CD14-positive monocyte (primary cell): Measurements from ENCODE around the gene ENO1. TPM values are rescaled to one million over a fixed set of nuclear protein-coding genes. Genes with fewer than 3 reads are reported as not detected.

Experiments used
- DNase-seq, 3 donors: peaks; one replicate each; pipeline ENCODE4 v3.0.0-alpha.2; 2011 to 2022
- H2AFZ ChIP-seq: 2 replicates; pipeline ENCODE4 v1.6.0; 2012; ENCODE audit warnings: mild to moderate bottlenecking, low read depth, low read length, inconsistent platforms; ENCODE audit not compliant: insufficient read depth, poor library complexity, severe bottlenecking
- H3K27ac ChIP-seq, 2 donors: 1 replicate in 1 of 2; 2 replicates in 1 of 2; pipeline ENCODE4 v1.5.1; 2012 to 2013; ENCODE audit warnings: low read length in 2 of 2, control low read depth in 1 of 2, inconsistent platforms in 1 of 2, low read depth in 1 of 2, mild to moderate bottlenecking in 1 of 2
- H3K27me3 ChIP-seq, 2 donors: one replicate each; pipeline versions ENCODE4 v1.6.0 to v1.6.1; 2011 to 2013; ENCODE audit warnings: low read length in 2 of 2; ENCODE audit not compliant: control insufficient read depth in 2 of 2, insufficient read depth in 2 of 2
- H3K36me3 ChIP-seq, 2 donors: replicated peaks in 1 of 2; 1 replicate in 1 of 2; 2 replicates in 1 of 2; pipeline versions ENCODE4 v1.5.1 to v1.6.1; 2012 to 2013; ENCODE audit warnings: low read length in 2 of 2, control low read depth in 1 of 2, inconsistent platforms in 1 of 2, mild to moderate bottlenecking in 1 of 2; ENCODE audit not compliant: insufficient read depth in 2 of 2, control insufficient read depth in 1 of 2
- H3K4me1 ChIP-seq, 2 donors: 1 replicate in 1 of 2; 2 replicates in 1 of 2; pipeline versions ENCODE4 v1.5.1 to v1.6.1; 2012 to 2013; ENCODE audit warnings: low read length in 2 of 2, control low read depth in 1 of 2, inconsistent platforms in 1 of 2, mild to moderate bottlenecking in 1 of 2, moderate library complexity in 1 of 2; ENCODE audit not compliant: insufficient read depth in 2 of 2, control insufficient read depth in 1 of 2
- H3K4me2 ChIP-seq: replicated peaks from 2 replicates; pipeline ENCODE3; 2012; ENCODE audit warnings: low read length, moderate library complexity, mild to moderate bottlenecking; ENCODE audit not compliant: poor library complexity, severe bottlenecking; ENCODE audit errors: extremely low read depth
- H3K4me3 ChIP-seq, 3 experiments: fragments of 200-600 bp in 1 of 3; sonication (generic) in 1 of 3; replicated peaks in 1 of 3; 1 replicate in 2 of 3; 2 replicates in 1 of 3; pipeline ENCODE4 v1.5.1; 2011 to 2013; ENCODE audit warnings: low read length in 3 of 3, mild to moderate bottlenecking in 3 of 3, control low read depth in 2 of 3, low read depth in 2 of 3, inconsistent platforms in 1 of 3, moderate library complexity in 1 of 3
- H3K79me2 ChIP-seq: 2 replicates; pipeline ENCODE4 v1.6.0; 2012; ENCODE audit warnings: mild to moderate bottlenecking, control low read depth, inconsistent platforms, low read length, moderate library complexity; ENCODE audit not compliant: insufficient read depth
- H3K9ac ChIP-seq: 2 replicates; pipeline ENCODE4 v1.6.0; 2017; ENCODE audit warnings: low read length, mild to moderate bottlenecking; ENCODE audit not compliant: insufficient read depth, poor library complexity, severe bottlenecking
- H3K9me3 ChIP-seq, 2 donors: replicated peaks in 1 of 2; 1 replicate in 1 of 2; 2 replicates in 1 of 2; pipeline versions ENCODE4 v1.5.1 to v1.6.1; 2012 to 2013; ENCODE audit warnings: low read length in 2 of 2, control low read depth in 1 of 2; ENCODE audit not compliant: control insufficient read depth in 1 of 2, insufficient read depth in 1 of 2
- H4K20me1 ChIP-seq: 2 replicates; pipeline ENCODE4 v1.6.0; 2012; ENCODE audit warnings: mild to moderate bottlenecking, low read length, control low read depth, moderate library complexity; ENCODE audit not compliant: insufficient read depth
- H3K27ac Mint-ChIP-seq, 7 donors: one replicate each; pipeline ENCODE4 v1.8.0; 2020; ENCODE audit warnings: mild to moderate bottlenecking in 7 of 7, mixed read lengths in 7 of 7, moderate library complexity in 6 of 7, inconsistent platforms in 2 of 7
- H3K27me3 Mint-ChIP-seq, 3 donors: one replicate each; pipeline ENCODE4 v1.8.0; 2021 to 2022; ENCODE audit warnings: low read depth in 3 of 3, mild to moderate bottlenecking in 3 of 3, mixed read lengths in 3 of 3, moderate library complexity in 3 of 3, inconsistent platforms in 1 of 3
- H3K36me3 Mint-ChIP-seq, 2 donors: one replicate each; pipeline ENCODE4 v1.8.0; 2020; ENCODE audit warnings: mixed read lengths in 2 of 2, inconsistent platforms in 1 of 2, mild to moderate bottlenecking in 1 of 2
- H3K4me1 Mint-ChIP-seq: one replicate; pipeline ENCODE4 v1.8.0; 2020; ENCODE audit warnings: mild to moderate bottlenecking, mixed read lengths
- H3K4me3 Mint-ChIP-seq, 2 donors: one replicate each; pipeline ENCODE4 v1.8.0; 2020; ENCODE audit warnings: mild to moderate bottlenecking in 2 of 2, mixed read lengths in 2 of 2, moderate library complexity in 1 of 2
- H3K9me3 Mint-ChIP-seq, 7 donors: one replicate each; pipeline ENCODE4 v1.8.0; 2020 to 2022; ENCODE audit warnings: mixed read lengths in 7 of 7, mild to moderate bottlenecking in 6 of 7, moderate library complexity in 6 of 7, inconsistent platforms in 2 of 7
- WGBS: methylation state at CpG from one replicate; pipeline ENCODE4 v1.1.5; 2013; ENCODE audit warnings: missing lambda C conversion rate; ENCODE audit not compliant: insufficient coverage; 5-methylcytosine and 5-hydroxymethylcytosine counted together
- intact Hi-C, 2 donors: fragments of 100-400 bp; cut with micrococcal nuclease; formaldehyde crosslinking; loops; one replicate each; pipeline versions ENCODE4 v1.15.0 to v1.15.1; 2023
- polyA plus RNA-seq, 3 donors: library from polyadenylated mRNA; depleted of rRNA in 1 of 3; unstranded in 2 of 3; stranded (reverse) in 1 of 3; fragments of 300-500 nt in 2 of 3; fragments of >200 nt in 1 of 3; fragmentation: Illumina TruSeq in 2 of 3; gene quantifications; 1 replicate in 2 of 3; 2 replicates in 1 of 3; pipeline ENCODE4 v1.2.3, GENCODE V29; 2012 to 2021
- TF ChIP-seq, protein P1 (sequence below): fragments of 200-600 bp; IDR thresholded peaks from one replicate; pipeline ENCODE4 v1.8.0; 2022; ENCODE audit warnings: antibody characterized with exemption, mild to moderate bottlenecking

ENO1 gene
- polyA plus RNA-seq, 3 donors, result 525 to 1,573 (median 1,458) TPM

DNA sequence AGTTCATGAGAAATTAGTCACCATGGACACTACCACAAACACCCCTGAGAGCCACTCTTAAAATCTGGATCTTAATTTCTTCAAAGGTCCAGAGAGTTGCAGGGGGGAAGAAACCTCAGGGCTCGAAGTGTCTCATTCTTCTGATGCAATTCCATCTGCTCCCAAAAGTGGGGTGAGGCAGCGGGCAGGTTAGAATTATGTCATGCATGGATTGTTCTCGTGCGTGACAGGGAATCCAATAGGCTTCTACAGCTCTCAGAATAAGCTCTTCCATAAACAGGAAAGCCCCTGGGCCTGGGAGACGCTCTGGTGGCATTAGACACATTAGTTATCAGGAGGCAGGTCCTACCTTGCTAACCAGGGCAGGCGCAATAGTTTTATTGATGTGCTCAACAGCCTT lies 8.4 kb downstream of the ENO1 start:
- H3K4me3 Mint-ChIP-seq, result no peak overlapping the region
- intact Hi-C loops, result loop anchor here in 1 of 2 donors (5.0 kb wide), 2 partner anchors 37 to 207 kb away; no protein-coding TSS in a partner anchor
- Histone ChIP-seq H3K4me1 (peaks cover 48 to 72% of the 10 kb centered on the region in 2 donors), H3K36me3 (peaks cover 87 to 93% of the 10 kb centered on the region in 2 donors), H2AFZ (no peak overlapping the region), H3K9me3 (no peaks in the 10 kb centered on the region), H4K20me1 (peaks cover 91% of the 10 kb centered on the region), H3K4me2 (no peak overlapping the region), H3K9ac (no peak overlapping the region), H3K27me3 (no peaks in the 10 kb centered on the region), H3K79me2 (peaks cover 99% of the 10 kb centered on the region), H3K27ac (peak overlapping the region; percentile 65 to 99), H3K4me3 (no peak overlapping the region)
- H3K27ac Mint-ChIP-seq, result peak overlapping the region; percentile 80 to 99 (median 96)
- peaks cover 67% of the 10 kb centered on the region for H3K4me1 Mint-ChIP-seq
- no CpG with 5 or more reads among the region's 6 CpGs for WGBS
- DNase-seq, result no peak
- peaks cover 0 to 1% (median 0%) of the 10 kb centered on the region in 3 donors for H3K27me3 Mint-ChIP-seq
- no peaks in the 10 kb centered on the region for H3K9me3 Mint-ChIP-seq
- peaks cover 86 to 95% of the 10 kb centered on the region in 2 donors for H3K36me3 Mint-ChIP-seq
- TF ChIP-seq, protein P1, sequence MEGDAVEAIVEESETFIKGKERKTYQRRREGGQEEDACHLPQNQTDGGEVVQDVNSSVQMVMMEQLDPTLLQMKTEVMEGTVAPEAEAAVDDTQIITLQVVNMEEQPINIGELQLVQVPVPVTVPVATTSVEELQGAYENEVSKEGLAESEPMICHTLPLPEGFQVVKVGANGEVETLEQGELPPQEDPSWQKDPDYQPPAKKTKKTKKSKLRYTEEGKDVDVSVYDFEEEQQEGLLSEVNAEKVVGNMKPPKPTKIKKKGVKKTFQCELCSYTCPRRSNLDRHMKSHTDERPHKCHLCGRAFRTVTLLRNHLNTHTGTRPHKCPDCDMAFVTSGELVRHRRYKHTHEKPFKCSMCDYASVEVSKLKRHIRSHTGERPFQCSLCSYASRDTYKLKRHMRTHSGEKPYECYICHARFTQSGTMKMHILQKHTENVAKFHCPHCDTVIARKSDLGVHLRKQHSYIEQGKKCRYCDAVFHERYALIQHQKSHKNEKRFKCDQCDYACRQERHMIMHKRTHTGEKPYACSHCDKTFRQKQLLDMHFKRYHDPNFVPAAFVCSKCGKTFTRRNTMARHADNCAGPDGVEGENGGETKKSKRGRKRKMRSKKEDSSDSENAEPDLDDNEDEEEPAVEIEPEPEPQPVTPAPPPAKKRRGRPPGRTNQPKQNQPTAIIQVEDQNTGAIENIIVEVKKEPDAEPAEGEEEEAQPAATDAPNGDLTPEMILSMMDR, result no peak

DNA sequence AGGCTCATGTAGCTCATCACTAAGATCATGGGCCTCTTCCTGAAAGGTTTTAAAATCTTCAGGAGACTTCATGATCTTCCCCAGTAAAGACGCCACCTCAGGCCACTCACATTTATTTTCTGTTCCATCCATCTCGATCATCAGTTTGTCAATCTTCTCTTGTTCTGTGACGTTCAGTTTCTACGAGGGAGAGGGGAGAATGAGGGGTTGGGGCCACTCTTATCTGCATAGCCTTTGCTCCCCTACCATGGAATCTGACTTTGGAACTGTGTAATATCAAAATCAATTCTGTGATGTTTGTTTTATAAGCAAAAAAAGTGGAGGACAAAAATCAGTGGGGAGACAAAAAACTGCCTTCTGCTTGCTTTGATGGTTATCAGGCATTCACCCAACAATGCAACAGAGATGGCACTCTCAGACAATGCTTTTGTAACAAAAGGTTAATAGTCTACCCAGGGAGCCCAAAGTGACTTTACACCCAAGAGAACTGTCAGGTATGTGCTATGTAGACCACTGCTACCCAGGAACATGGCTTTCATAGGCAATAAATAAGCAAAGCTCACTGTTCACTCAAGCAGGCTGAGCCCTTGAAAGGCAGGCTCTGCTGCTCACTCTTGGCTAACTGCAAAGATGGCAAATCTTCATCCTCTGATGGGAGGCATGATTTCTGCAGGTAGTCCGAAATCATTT lies 10.5 kb downstream of the ENO1 start:
- H3K27me3 ChIP-seq, result no peaks in the 10 kb centered on the region
- intact Hi-C loops, result no loop called here
- no peak overlapping the region for H2AFZ ChIP-seq
- H3K79me2 ChIP-seq, result peaks cover 100% of the 10 kb centered on the region
- peaks cover 100% of the 10 kb centered on the region for H4K20me1 ChIP-seq
- H3K9me3 Mint-ChIP-seq, result no peaks in the 10 kb centered on the region
- no peak overlapping the region for H3K4me2 ChIP-seq
- H3K27ac ChIP-seq, result peak overlapping the region in 1 of 2 donors; percentile 26
- H3K4me3 Mint-ChIP-seq, result no peak overlapping the region
- no peaks in the 10 kb centered on the region for H3K9me3 ChIP-seq
- TF ChIP-seq, protein P1, result no peak
- H3K27ac Mint-ChIP-seq, result peak overlapping the region in 5 of 7 donors; percentile 17 to 76 (median 70)
- peaks cover 0 to 1% (median 0%) of the 10 kb centered on the region in 3 donors for H3K27me3 Mint-ChIP-seq
- H3K36me3 ChIP-seq, result peaks cover 95 to 100% of the 10 kb centered on the region in 2 donors
- no CpG with 5 or more reads among the region's 5 CpGs for WGBS
- no peak for DNase-seq
- no peak overlapping the region for H3K4me3 ChIP-seq
- H3K4me1 Mint-ChIP-seq, result peaks cover 48% of the 10 kb centered on the region
- H3K36me3 Mint-ChIP-seq, result peaks cover 92 to 96% of the 10 kb centered on the region in 2 donors
- H3K9ac ChIP-seq, result no peak overlapping the region
- peaks cover 27 to 51% of the 10 kb centered on the region in 2 donors for H3K4me1 ChIP-seq
